ENCODE results near the gene WBP1L.
A peak's percentile ranks its signal among the peaks of the same experiment; 100 is the strongest.
"Not testable (repeated sequence)": the region's sequence is repeated elsewhere in the genome, so short reads cannot be mapped to it uniquely, and the experiment has no call there.

Gene WBP1L

DNA sequence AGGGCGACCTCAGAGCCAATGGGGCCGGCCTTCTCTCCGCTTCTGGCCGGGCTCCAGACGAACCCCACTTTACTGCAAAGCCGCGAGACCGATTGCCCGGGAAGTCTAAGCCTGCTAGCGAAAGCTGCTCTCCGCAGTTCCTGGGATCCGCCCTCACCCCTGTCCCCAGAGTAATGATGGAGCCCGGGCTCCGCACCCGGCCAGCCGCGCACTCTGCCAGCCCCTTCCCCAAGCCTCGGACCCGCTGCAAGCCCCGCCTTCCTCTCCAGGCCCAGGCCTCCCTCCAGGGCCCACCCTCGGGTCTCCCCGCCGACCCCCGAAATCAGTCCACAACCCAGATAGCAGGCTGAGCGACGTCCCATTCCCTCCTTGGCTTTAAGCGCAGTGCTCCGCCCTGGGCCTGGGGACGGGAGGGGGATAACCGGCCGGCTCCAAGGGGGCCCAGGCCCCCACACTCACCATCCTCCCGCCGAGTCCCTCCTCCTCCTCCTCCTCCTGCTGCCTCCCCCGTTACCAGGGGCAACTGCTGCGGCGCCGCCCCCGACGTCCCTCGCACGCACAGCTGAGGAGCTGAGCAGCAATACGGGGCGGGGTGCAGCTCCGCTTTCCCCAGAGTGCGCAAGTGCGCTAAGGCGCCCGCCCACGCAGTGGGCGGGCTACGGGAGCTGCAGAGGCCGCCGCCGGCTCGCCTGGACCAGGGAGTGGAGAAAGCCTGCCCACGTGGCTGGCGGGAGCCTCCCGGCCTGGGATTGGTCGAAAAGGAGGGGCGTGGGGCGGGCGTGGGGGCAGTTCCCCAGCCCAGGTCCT is 29.7 kb upstream of the WBP1L start, which contains the start of gene ARL3:
TSS of gene ARL3 (minus strand) at position 584 of the 807 bp plus-strand sequence. CDS start at position 462, 122 bp downstream.
- 0% methylated on average over 51 of the region's 62 CpGs for WGBS (ENCODE audit: insufficient coverage)
- peak within 1 kb of the TSS; percentile 84 to 100 (median 96) for H3K4me3 ChIP-seq (ENCODE audit: control insufficient read depth in 1 of 7, extremely low read depth in 1 of 7, insufficient read depth in 4 of 7, low read depth in 2 of 7, low read length in 6 of 7)
- CTCF ChIA-PET = interaction anchor here (1.2 to 10.0 kb wide), 9 partner anchors 9 to 69 kb away, joined by 3 to 86 read pairs (median 4); partner anchors contain the start of gene TRIM8
- H3K4me1 ChIP-seq (ENCODE audit: control extremely low read depth in 1 of 4, control insufficient read depth in 4 of 4, insufficient read depth in 4 of 4, low read length in 3 of 4) = peaks cover 8 to 55% (median 28%) of the 10 kb centered on the region in 4 experiments
- H3K27ac ChIP-seq (ENCODE audit: insufficient read depth in 1 of 2, low read depth in 1 of 2, low read length in 2 of 2, poor library complexity in 1 of 2, severe bottlenecking in 2 of 2) = peak within 1 kb of the TSS; percentile 90 to 97
- H3K27me3 ChIP-seq (replicated peaks in 2 of 5; ENCODE audit: control insufficient read depth in 4 of 5, insufficient read depth in 5 of 5, low read length in 4 of 5) = no peaks in the 10 kb centered on the region
- DNase-seq = peak; percentile 97 to 99 (median 99)
- H3K9me3 ChIP-seq (ENCODE audit: control extremely low read depth in 1 of 5, control insufficient read depth in 4 of 5, insufficient read depth in 2 of 5, low read depth in 1 of 5, low read length in 4 of 5) = no peaks in the 10 kb centered on the region
- H3K36me3 ChIP-seq (ENCODE audit: control insufficient read depth in 4 of 4, insufficient read depth in 4 of 4, low read length in 3 of 4) = peaks cover 0 to 8% (median 2%) of the 10 kb centered on the region in 4 experiments
- POLR2A ChIA-PET = interaction anchor here (0.5 to 2.0 kb wide), 2 partner anchors 30 to 364 kb away, joined by 4 to 5 read pairs; partner anchors contain the start of gene WBP1L

DNA sequence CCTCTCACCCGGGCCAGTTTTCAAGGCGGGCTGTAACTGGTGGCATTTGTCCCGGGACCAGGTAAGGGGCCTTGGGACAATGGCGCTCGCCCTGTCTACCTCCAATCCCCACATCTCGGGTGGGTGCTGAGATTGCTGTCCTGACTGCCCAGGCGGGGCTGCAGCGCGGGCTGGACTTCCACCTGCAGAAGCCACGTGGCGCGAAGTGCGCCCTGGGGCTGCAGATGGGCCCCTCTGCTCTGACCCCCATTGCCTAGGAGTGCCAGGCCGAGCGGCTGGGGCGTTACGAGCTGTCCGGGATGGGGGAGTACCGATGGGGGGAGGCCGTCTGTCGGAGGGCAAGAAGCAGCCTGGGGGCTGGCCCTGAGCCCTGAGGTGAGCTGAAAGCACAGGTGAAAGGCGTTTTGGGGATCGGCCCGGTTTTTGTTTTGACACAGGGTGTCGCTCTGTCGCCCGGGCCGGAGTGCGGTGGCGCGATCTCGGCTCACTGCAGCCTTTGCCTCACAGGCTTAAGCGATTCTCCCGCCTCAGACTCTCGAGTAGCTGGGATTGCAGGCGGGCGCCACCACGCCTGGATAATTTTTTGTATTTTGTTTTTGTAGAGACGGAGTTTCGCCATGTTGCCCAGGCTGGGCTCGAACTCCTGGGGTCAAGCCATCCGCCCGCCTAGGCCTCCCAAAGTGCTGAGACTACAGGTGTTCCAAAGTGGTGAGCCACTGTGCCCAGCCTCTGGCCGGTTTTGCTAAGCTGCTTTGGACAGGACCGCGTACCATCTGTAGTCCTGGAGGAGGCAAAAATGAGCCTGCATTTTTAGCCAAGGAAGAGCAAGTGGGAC is 28.9 kb upstream of the WBP1L start, which contains the start of gene SFXN2:
TSS of gene SFXN2 (plus strand) at position 16 of the 835 bp plus-strand sequence. CDS start 12,001 bp downstream, outside the sequence.
- POLR2A ChIA-PET = interaction anchor here (2.0 kb wide), 1 partner anchor 29 kb away, joined by 5 read pairs; the partner anchor contains the start of gene WBP1L
- Histone ChIP-seq H3K27ac (ENCODE audit: insufficient read depth in 1 of 2, low read depth in 1 of 2, low read length in 2 of 2, poor library complexity in 1 of 2, severe bottlenecking in 2 of 2) (peak within 1 kb of the TSS; percentile 90 to 97), H3K4me3 (ENCODE audit: control insufficient read depth in 1 of 7, extremely low read depth in 1 of 7, insufficient read depth in 4 of 7, low read depth in 2 of 7, low read length in 6 of 7) (peak within 1 kb of the TSS; percentile 84 to 100 (median 96)), H3K4me1 (ENCODE audit: control extremely low read depth in 1 of 4, control insufficient read depth in 4 of 4, insufficient read depth in 4 of 4, low read length in 3 of 4) (peaks cover 8 to 55% (median 30%) of the 10 kb centered on the region in 4 experiments), H3K9me3 (ENCODE audit: control extremely low read depth in 1 of 5, control insufficient read depth in 4 of 5, insufficient read depth in 2 of 5, low read depth in 1 of 5, low read length in 4 of 5) (no peaks in the 10 kb centered on the region), H3K36me3 (ENCODE audit: control insufficient read depth in 4 of 4, insufficient read depth in 4 of 4, low read length in 3 of 4) (peaks cover 0 to 8% (median 2%) of the 10 kb centered on the region in 4 experiments), H3K27me3 (replicated peaks in 2 of 5; ENCODE audit: control insufficient read depth in 4 of 5, insufficient read depth in 5 of 5, low read length in 4 of 5) (no peaks in the 10 kb centered on the region)
- DNase-seq = peak in 2 of 3 donors; percentile 23 to 34
- 6% methylated on average over 44 of the region's 46 CpGs for WGBS (ENCODE audit: insufficient coverage)
- CTCF ChIA-PET = interaction anchor here (1.2 to 10.0 kb wide), 3 partner anchors 12 to 38 kb away, joined by 3 to 86 read pairs (median 34); no protein-coding TSS in a partner anchor

GRCh38 chr10:102715880-102716279 is 27.9 kb upstream of the WBP1L start:
- H3K4me1 ChIP-seq (ENCODE audit: control extremely low read depth in 1 of 4, control insufficient read depth in 4 of 4, insufficient read depth in 4 of 4, low read length in 3 of 4) = peaks cover 8 to 51% (median 30%) of the 10 kb centered on the region in 4 experiments
- H3K9me3 ChIP-seq (ENCODE audit: control extremely low read depth in 1 of 5, control insufficient read depth in 4 of 5, insufficient read depth in 2 of 5, low read depth in 1 of 5, low read length in 4 of 5) = no peaks in the 10 kb centered on the region
- H3K27me3 ChIP-seq (replicated peaks in 2 of 5; ENCODE audit: control insufficient read depth in 4 of 5, insufficient read depth in 5 of 5, low read length in 4 of 5) = no peaks in the 10 kb centered on the region
- ChIA-PET CTCF (interaction anchor here (5.2 to 10.0 kb wide), 2 partner anchors 11 to 39 kb away, joined by 34 to 86 read pairs; no protein-coding TSS in a partner anchor), POLR2A (no interaction called here)
- WGBS (ENCODE audit: insufficient coverage) = 100% methylated on average over 1 of the region's 1 CpG
- peak overlapping the region in 1 of 7 experiments; percentile 3 for H3K4me3 ChIP-seq (ENCODE audit: control insufficient read depth in 1 of 7, extremely low read depth in 1 of 7, insufficient read depth in 4 of 7, low read depth in 2 of 7, low read length in 6 of 7)
- H3K27ac ChIP-seq (ENCODE audit: insufficient read depth in 1 of 2, low read depth in 1 of 2, low read length in 2 of 2, poor library complexity in 1 of 2, severe bottlenecking in 2 of 2) = no peak overlapping the region
- peaks cover 0 to 13% (median 2%) of the 10 kb centered on the region in 4 experiments for H3K36me3 ChIP-seq (ENCODE audit: control insufficient read depth in 4 of 4, insufficient read depth in 4 of 4, low read length in 3 of 4)
- no peak for DNase-seq

- POLR2A ChIA-PET; H3K4me3 ChIP-seq (ENCODE audit: control insufficient read depth in 1 of 7, extremely low read depth in 1 of 7, insufficient read depth in 4 of 7, low read depth in 2 of 7, low read length in 6 of 7): not testable (repeated sequence)
- CTCF ChIA-PET = interaction anchor here (5.2 kb wide), 1 partner anchor 10 kb away, joined by 34 read pairs; no protein-coding TSS in a partner anchor
Observed at GRCh38 chr10:102716900-102717565, 26.7 kb upstream of the WBP1L start.

GRCh38 chr10:102718220-102718619 is 25.5 kb upstream of the WBP1L start:
- peak overlapping the region in 1 of 2 experiments; percentile 32 for H3K27ac ChIP-seq (ENCODE audit: insufficient read depth in 1 of 2, low read depth in 1 of 2, low read length in 2 of 2, poor library complexity in 1 of 2, severe bottlenecking in 2 of 2)
- DNase-seq = peak in 2 of 3 donors; percentile 47 to 60
- ChIA-PET CTCF (interaction anchor here (0.9 kb wide), 1 partner anchor 9 kb away, joined by 3 read pairs; no protein-coding TSS in a partner anchor), POLR2A (no interaction called here)
- H3K9me3 ChIP-seq (ENCODE audit: control extremely low read depth in 1 of 5, control insufficient read depth in 4 of 5, insufficient read depth in 2 of 5, low read depth in 1 of 5, low read length in 4 of 5) = no peaks in the 10 kb centered on the region
- peaks cover 0 to 16% (median 3%) of the 10 kb centered on the region in 4 experiments for H3K36me3 ChIP-seq (ENCODE audit: control insufficient read depth in 4 of 4, insufficient read depth in 4 of 4, low read length in 3 of 4)
- peaks cover 4 to 37% (median 27%) of the 10 kb centered on the region in 4 experiments for H3K4me1 ChIP-seq (ENCODE audit: control extremely low read depth in 1 of 4, control insufficient read depth in 4 of 4, insufficient read depth in 4 of 4, low read length in 3 of 4)
- peak overlapping the region in 1 of 7 experiments; percentile 28 for H3K4me3 ChIP-seq (ENCODE audit: control insufficient read depth in 1 of 7, extremely low read depth in 1 of 7, insufficient read depth in 4 of 7, low read depth in 2 of 7, low read length in 6 of 7)
- H3K27me3 ChIP-seq (replicated peaks in 2 of 5; ENCODE audit: control insufficient read depth in 4 of 5, insufficient read depth in 5 of 5, low read length in 4 of 5) = no peaks in the 10 kb centered on the region
- 46% methylated on average over 2 of the region's 3 CpGs for WGBS (ENCODE audit: insufficient coverage)

More at GRCh38 chr10:102716900-102717565, 26.7 kb upstream of the WBP1L start:
- not testable (repeated sequence) for H3K27ac ChIP-seq (ENCODE audit: insufficient read depth in 1 of 2, low read depth in 1 of 2, low read length in 2 of 2, poor library complexity in 1 of 2, severe bottlenecking in 2 of 2); DNase-seq; H3K9me3 ChIP-seq (ENCODE audit: control extremely low read depth in 1 of 5, control insufficient read depth in 4 of 5, insufficient read depth in 2 of 5, low read depth in 1 of 5, low read length in 4 of 5); H3K27me3 ChIP-seq (replicated peaks in 2 of 5; ENCODE audit: control insufficient read depth in 4 of 5, insufficient read depth in 5 of 5, low read length in 4 of 5)
- Histone ChIP-seq H3K36me3 (ENCODE audit: control insufficient read depth in 4 of 4, insufficient read depth in 4 of 4, low read length in 3 of 4) (peaks cover 0 to 16% (median 3%) of the 10 kb centered on the region in 4 experiments), H3K4me1 (ENCODE audit: control extremely low read depth in 1 of 4, control insufficient read depth in 4 of 4, insufficient read depth in 4 of 4, low read length in 3 of 4) (peaks cover 8 to 49% (median 30%) of the 10 kb centered on the region in 4 experiments)
- 98% methylated on average over 13 of the region's 18 CpGs for WGBS (ENCODE audit: insufficient coverage)

- Histone ChIP-seq H3K4me3 (ENCODE audit: control insufficient read depth in 1 of 7, extremely low read depth in 1 of 7, insufficient read depth in 4 of 7, low read depth in 2 of 7, low read length in 6 of 7) (no peak overlapping the region), H3K9me3 (ENCODE audit: control extremely low read depth in 1 of 5, control insufficient read depth in 4 of 5, insufficient read depth in 2 of 5, low read depth in 1 of 5, low read length in 4 of 5) (no peaks in the 10 kb centered on the region), H3K4me1 (ENCODE audit: control extremely low read depth in 1 of 4, control insufficient read depth in 4 of 4, insufficient read depth in 4 of 4, low read length in 3 of 4) (peaks cover 1 to 26% (median 15%) of the 10 kb centered on the region in 4 experiments), H3K27ac (ENCODE audit: insufficient read depth in 1 of 2, low read depth in 1 of 2, low read length in 2 of 2, poor library complexity in 1 of 2, severe bottlenecking in 2 of 2) (no peak overlapping the region), H3K36me3 (ENCODE audit: control insufficient read depth in 4 of 4, insufficient read depth in 4 of 4, low read length in 3 of 4) (peaks cover 0 to 21% (median 7%) of the 10 kb centered on the region in 4 experiments), H3K27me3 (replicated peaks in 2 of 5; ENCODE audit: control insufficient read depth in 4 of 5, insufficient read depth in 5 of 5, low read length in 4 of 5) (no peaks in the 10 kb centered on the region)
- ChIA-PET CTCF (interaction anchor here (0.6 to 2.0 kb wide), 12 partner anchors 9 to 454 kb away, joined by 3 to 6 read pairs (median 4); no protein-coding TSS in a partner anchor), POLR2A (no interaction called here)
- WGBS (ENCODE audit: insufficient coverage) = 83% methylated on average over 2 of the region's 3 CpGs
- no peak for DNase-seq
Observed at GRCh38 chr10:102720337-102720736, 23.4 kb upstream of the WBP1L start.

Measured in common myeloid progenitor, CD34-positive (primary cell).